Suppressor macrophage treated with lipopolysaccharide for 1 hour (primary cell): Measurements from ENCODE around the gene TTC3.
"Not testable (repeated sequence)": the region's sequence is repeated elsewhere in the genome, so short reads cannot be mapped to it uniquely, and the experiment has no call there.

Experiments used
- DNase-seq, 3 donors: peaks; one replicate each; pipeline ENCODE4 v3.0.0-alpha.2; 2020 to 2022

TTC3 gene

GRCh38 chr21:37197746-37198145 lies 124.7 kb downstream of the TTC3 start:
- peak in 1 of 3 donors; percentile 15 for DNase-seq

- DNase-seq, result no peak
Measured at GRCh38 chr21:37199057-37199924, 126.2 kb downstream of the TTC3 start.

GRCh38 chr21:37200641-37201480 lies 127.8 kb downstream of the TTC3 start:
- no peak for DNase-seq

GRCh38 chr21:37202221-37203110 lies 129.4 kb downstream of the TTC3 start:
- no peak for DNase-seq

GRCh38 chr21:37204580-37204979 lies 131.5 kb downstream of the TTC3 start:
- no peak for DNase-seq

GRCh38 chr21:37206496-37206895 lies 133.4 kb downstream of the TTC3 start:
- DNase-seq, result peak; percentile 67 to 83 (median 72)

- DNase-seq, result peak in 2 of 3 donors; percentile 34 to 41
Measured at GRCh38 chr21:37207441-37208009, 134.5 kb downstream of the TTC3 start.

GRCh38 chr21:37208056-37208721 lies 135.1 kb downstream of the TTC3 start:
- DNase-seq, result peak; percentile 92 to 97 (median 95)

- DNase-seq, result no peak
Measured at GRCh38 chr21:37208741-37209225, 135.7 kb downstream of the TTC3 start.

GRCh38 chr21:37210130-37210529 lies 137.1 kb downstream of the TTC3 start:
- peak; percentile 18 to 57 (median 36) for DNase-seq

GRCh38 chr21:37210799-37211198 lies 137.7 kb downstream of the TTC3 start:
- no peak for DNase-seq

- no peak for DNase-seq
Measured at GRCh38 chr21:37214952-37215351, 141.9 kb downstream of the TTC3 start.

GRCh38 chr21:37219761-37220432 lies 146.8 kb downstream of the TTC3 start:
- peak in 1 of 3 donors; percentile 7 for DNase-seq

- peak; percentile 29 to 55 (median 30) for DNase-seq
Measured at GRCh38 chr21:37220433-37220980, 147.5 kb downstream of the TTC3 start.

- DNase-seq, result peak; percentile 96 to 97 (median 96)
Measured at GRCh38 chr21:37220981-37221664, 148.1 kb downstream of the TTC3 start.

GRCh38 chr21:37222248-37222647 lies 149.2 kb downstream of the TTC3 start:
- not testable (repeated sequence) for DNase-seq

- no peak for DNase-seq
Measured at GRCh38 chr21:37223804-37224345, 150.8 kb downstream of the TTC3 start.

- DNase-seq, result no peak
Measured at GRCh38 chr21:37224861-37225839, 152.1 kb downstream of the TTC3 start.
